SU-DHL-6 (cell line): ENCODE results near the gene DAND5.

Experiments
- H2AFZ ChIP-seq: fragments of 200-600 bp; sonication (generic); 2 replicates; pipeline ENCODE4 v1.6.1; 2014; ENCODE audit warnings: low read depth, mild to moderate bottlenecking, moderate library complexity, mixed read lengths, antibody characterized with exemption, low read length; ENCODE audit not compliant: severe bottlenecking
- H3F3A ChIP-seq: fragments of 200-600 bp; shearing (Covaris generic); 2 replicates; pipeline ENCODE4 v1.6.0; 2016; ENCODE audit warnings: antibody characterized with exemption, mild to moderate bottlenecking; ENCODE audit not compliant: insufficient read depth
- H3K27ac ChIP-seq: fragments of 200-600 bp; sonication (generic); 2 replicates; pipeline ENCODE4 v1.5.1; 2016; ENCODE audit warnings: low read depth, mild to moderate bottlenecking, low read length, moderate library complexity, mixed read lengths
- H3K27me3 ChIP-seq: fragments of 200-600 bp; sonication (generic), shearing (Covaris generic); 2 replicates; pipeline ENCODE4 v1.6.0; 2014; ENCODE audit warnings: mild to moderate bottlenecking, low read length
- H3K36me3 ChIP-seq: fragments of 200-600 bp; sonication (generic); 2 replicates; pipeline ENCODE4 v1.6.1; 2014; ENCODE audit warnings: mild to moderate bottlenecking, low read length, mixed read lengths
- H3K4me2 ChIP-seq: fragments of 300-600, 200-600 bp; shearing (Covaris generic), sonication (generic); 2 replicates; pipeline ENCODE4 v1.6.0; 2014; ENCODE audit warnings: low read length, low read depth, mild to moderate bottlenecking; ENCODE audit not compliant: poor library complexity, severe bottlenecking
- H3K4me3 ChIP-seq: fragments of 200-600 bp; sonication (generic); 2 replicates; pipeline ENCODE4 v1.5.1; 2014; ENCODE audit warnings: antibody characterized with exemption, low read length, mild to moderate bottlenecking, mixed read lengths; ENCODE audit not compliant: insufficient read depth, poor library complexity, severe bottlenecking
- H3K79me2 ChIP-seq: fragments of 200-600 bp; sonication (generic); 2 replicates; pipeline ENCODE4 v1.6.1; 2014; ENCODE audit warnings: mild to moderate bottlenecking, low read length, moderate library complexity; ENCODE audit not compliant: insufficient read depth
- H3K9ac ChIP-seq: fragments of 200-600 bp; sonication (generic); 2 replicates; pipeline ENCODE4 v1.7.0; 2014; ENCODE audit warnings: mild to moderate bottlenecking, low read length
- H3K9me2 ChIP-seq: fragments of 200-600 bp; sonication (generic); replicated peaks from 2 replicates; pipeline ENCODE4 v1.6.1; 2014; ENCODE audit warnings: low read length; ENCODE audit not compliant: insufficient read depth
- H3K9me3 ChIP-seq: fragments of 200-600 bp; sonication (generic); 2 replicates; pipeline ENCODE4 v1.6.1; 2014; ENCODE audit warnings: low read length, mixed read lengths; ENCODE audit not compliant: insufficient read depth
- H4K20me1 ChIP-seq: fragments of 200-600 bp; sonication (generic); 2 replicates; pipeline ENCODE4 v1.6.1; 2014; ENCODE audit warnings: low read depth, mild to moderate bottlenecking, antibody characterized with exemption, low read length, moderate library complexity, mixed read lengths
- EZH2phosphoT487 ChIP-seq: fragments of 200-600 bp; sonication (generic), shearing (Covaris generic); conservative IDR thresholded peaks from 2 replicates; pipeline ENCODE4 v1.6.1; 2018; ENCODE audit warnings: mild to moderate bottlenecking, antibody characterized with exemption, low read length, moderate library complexity, mixed read lengths
- TF ChIP-seq, protein P1 (sequence below): fragments of 200-600 bp; sonication (generic); IDR thresholded peaks from one replicate; pipeline ENCODE4 v1.5.1; 2017; ENCODE audit warnings: antibody characterized with exemption, mild to moderate bottlenecking, low read length, moderate library complexity; ENCODE audit not compliant: insufficient read depth, poor library complexity, severe bottlenecking

DAND5 gene

DNA sequence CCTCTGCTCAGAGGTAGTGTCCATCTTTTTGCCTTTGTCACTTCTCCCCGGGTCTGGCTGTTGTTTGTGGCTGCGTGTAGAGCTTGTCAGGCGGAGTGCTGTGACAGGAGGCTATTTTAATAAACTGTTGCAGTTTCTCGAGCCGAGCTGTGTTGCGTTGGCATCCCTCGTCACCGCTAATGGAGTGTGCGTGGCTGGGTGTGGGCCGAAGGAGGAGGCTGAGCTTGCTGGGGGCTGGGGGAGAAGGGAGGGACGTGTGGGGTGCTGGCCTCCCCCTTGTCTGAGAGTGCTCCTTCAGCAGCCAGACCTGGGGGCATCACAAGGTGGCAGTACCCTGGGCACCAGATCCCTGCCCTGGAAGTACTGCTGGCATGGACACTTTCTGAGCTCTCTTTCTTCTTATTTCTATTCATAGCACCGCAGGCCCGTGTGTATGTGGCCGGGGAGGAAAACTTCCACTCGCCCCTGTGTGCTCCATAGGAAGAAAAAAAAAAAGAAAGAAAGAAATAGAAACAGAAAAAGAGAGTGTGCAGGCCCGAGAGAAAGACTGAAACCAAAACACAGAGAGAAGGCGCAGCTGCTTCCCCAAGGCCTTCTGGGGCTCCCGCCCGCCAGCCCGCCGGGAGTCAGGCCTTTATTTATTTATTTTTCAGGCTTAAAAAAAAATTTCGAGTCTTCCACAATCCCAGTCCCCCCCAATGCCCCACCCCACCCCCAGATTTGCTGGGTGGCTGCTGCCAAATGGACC is 52.9 kb downstream of the DAND5 start:
- H3K4me2 ChIP-seq = no peak overlapping the region
- no peaks in the 10 kb centered on the region for H3K27me3 ChIP-seq
- TF ChIP-seq, protein P1, sequence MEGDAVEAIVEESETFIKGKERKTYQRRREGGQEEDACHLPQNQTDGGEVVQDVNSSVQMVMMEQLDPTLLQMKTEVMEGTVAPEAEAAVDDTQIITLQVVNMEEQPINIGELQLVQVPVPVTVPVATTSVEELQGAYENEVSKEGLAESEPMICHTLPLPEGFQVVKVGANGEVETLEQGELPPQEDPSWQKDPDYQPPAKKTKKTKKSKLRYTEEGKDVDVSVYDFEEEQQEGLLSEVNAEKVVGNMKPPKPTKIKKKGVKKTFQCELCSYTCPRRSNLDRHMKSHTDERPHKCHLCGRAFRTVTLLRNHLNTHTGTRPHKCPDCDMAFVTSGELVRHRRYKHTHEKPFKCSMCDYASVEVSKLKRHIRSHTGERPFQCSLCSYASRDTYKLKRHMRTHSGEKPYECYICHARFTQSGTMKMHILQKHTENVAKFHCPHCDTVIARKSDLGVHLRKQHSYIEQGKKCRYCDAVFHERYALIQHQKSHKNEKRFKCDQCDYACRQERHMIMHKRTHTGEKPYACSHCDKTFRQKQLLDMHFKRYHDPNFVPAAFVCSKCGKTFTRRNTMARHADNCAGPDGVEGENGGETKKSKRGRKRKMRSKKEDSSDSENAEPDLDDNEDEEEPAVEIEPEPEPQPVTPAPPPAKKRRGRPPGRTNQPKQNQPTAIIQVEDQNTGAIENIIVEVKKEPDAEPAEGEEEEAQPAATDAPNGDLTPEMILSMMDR = no peak
- no peak for TF ChIP-seq EZH2phosphoT487

DNA sequence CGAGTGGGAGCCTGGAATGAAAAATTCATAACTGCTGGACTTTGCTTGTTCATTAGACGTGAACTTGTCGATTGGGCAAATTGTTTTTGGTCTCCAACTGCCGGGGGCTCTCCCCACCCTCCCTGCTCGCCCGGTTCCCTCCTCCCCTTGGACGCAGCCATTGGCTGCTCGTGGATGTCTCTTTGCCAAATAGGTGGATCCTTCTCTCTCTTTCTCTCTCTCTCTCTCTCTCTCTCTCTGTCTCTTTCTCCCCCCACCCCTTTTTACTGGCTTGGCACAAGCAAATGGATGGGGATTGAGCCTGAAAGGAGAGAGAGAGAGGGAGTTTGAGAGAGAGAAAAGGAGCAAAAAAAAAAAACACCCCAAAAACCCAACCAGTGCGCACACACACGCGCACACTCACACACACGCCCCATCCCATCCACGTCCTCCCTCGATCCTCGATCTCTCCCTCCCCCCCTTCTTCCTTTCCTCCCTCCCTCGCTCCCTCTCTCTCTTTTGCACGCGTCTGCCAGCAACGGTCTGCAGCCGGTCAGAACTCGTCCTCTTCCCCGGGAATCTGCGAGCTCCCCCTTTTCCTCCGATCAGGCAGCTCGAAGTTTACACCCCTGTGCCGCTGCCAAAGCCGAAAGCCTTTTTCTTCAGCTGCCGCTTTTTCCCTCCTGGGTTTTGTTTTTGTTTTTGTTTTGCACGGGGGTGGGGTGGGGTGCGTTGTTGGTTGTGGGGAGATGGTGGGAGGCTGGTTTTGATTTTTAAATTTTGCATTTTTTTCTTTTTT is 53.7 kb downstream of the DAND5 start:
- no peak overlapping the region for H2AFZ ChIP-seq
- H3K27ac ChIP-seq = no peak overlapping the region

More for the DNA sequence above, 52.9 kb downstream of the DAND5 start:
- Histone ChIP-seq H3K9ac (no peak overlapping the region), H3K9me2 (no peaks in the 10 kb centered on the region), H3K4me3 (no peak overlapping the region), H2AFZ (no peak overlapping the region), H3K27ac (no peak overlapping the region), H3F3A (no peaks in the 10 kb centered on the region), H3K79me2 (no peaks in the 10 kb centered on the region), H3K9me3 (no peaks in the 10 kb centered on the region), H3K36me3 (no peaks in the 10 kb centered on the region), H4K20me1 (no peaks in the 10 kb centered on the region)

DNA sequence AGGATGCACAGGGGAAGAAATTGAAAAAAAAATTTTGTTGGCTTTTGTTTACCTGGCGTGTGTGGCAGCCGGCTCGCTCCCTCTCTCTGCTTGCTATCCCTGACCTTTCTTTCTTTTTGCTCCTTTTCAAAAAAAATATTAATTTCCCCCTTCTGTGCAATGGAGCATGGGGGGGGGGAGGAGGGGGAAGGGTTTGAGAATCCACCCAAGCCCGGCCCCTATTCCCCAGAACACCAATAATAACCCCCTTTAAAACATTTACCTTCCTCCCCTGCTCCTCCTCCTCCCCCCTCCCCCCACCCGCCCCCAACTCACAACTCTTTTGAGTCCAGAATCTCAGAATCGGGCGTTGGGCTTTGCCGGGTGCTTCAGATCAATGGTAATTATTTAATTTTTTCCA is 54.3 kb downstream of the DAND5 start:
- Histone ChIP-seq H3K79me2 (no peaks in the 10 kb centered on the region), H3K36me3 (no peaks in the 10 kb centered on the region), H3K9me2 (no peaks in the 10 kb centered on the region), H3K27ac (no peak overlapping the region), H3K4me3 (no peak overlapping the region), H4K20me1 (no peaks in the 10 kb centered on the region), H3K9me3 (no peaks in the 10 kb centered on the region), H3F3A (no peaks in the 10 kb centered on the region), H3K9ac (no peak overlapping the region), H3K4me2 (no peak overlapping the region), H3K27me3 (no peaks in the 10 kb centered on the region), H2AFZ (no peak overlapping the region)
- TF ChIP-seq, protein P1 = no peak

More for the DNA sequence above, 53.7 kb downstream of the DAND5 start:
- no peak overlapping the region for H3K4me3 ChIP-seq
- no peaks in the 10 kb centered on the region for H3F3A ChIP-seq
- H4K20me1 ChIP-seq = no peaks in the 10 kb centered on the region
- no peak overlapping the region for H3K4me2 ChIP-seq
- H3K9me3 ChIP-seq = no peaks in the 10 kb centered on the region
- no peaks in the 10 kb centered on the region for H3K27me3 ChIP-seq
- no peak overlapping the region for H3K9ac ChIP-seq
- H3K36me3 ChIP-seq = no peaks in the 10 kb centered on the region
- no peaks in the 10 kb centered on the region for H3K79me2 ChIP-seq
- no peaks in the 10 kb centered on the region for H3K9me2 ChIP-seq
- no peak for TF ChIP-seq EZH2phosphoT487
- TF ChIP-seq, protein P1 = no peak
